ENCODE data around the gene C20orf144.
"Not testable (repeated sequence)": the region's sequence is repeated elsewhere in the genome, so short reads cannot be mapped to it uniquely, and the experiment has no call there.

The C20orf144 gene

DNA sequence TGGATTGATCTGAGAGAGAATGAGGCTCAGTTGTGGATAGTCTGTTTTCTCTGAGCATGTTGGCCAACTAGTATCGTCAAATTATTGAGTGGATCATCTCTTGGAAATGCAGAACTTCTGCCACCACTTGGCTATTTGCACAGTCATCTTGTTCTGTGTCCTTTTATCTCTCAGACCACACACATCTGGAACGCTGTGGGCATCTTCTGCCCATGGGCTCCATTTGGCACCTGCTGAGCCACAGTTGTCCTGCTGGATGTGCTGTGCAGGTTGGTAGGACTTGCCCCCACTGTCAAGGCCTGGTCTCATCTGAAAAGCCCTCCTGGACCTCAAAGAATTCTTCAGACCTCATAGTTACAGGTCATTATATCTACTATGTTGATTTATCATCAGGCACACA, 16.7 kb upstream of the C20orf144 start:
- Mint-ChIP-seq H3K27ac (no peak overlapping the region), H3K27me3 (no peaks in the 10 kb centered on the region), H3K4me1 (peaks cover 12% of the 10 kb centered on the region), H3K4me3 (no peak overlapping the region), H3K9me3 (no peaks in the 10 kb centered on the region), H3K36me3 (peaks cover 31% of the 10 kb centered on the region)
- no peak for ATAC-seq

DNA sequence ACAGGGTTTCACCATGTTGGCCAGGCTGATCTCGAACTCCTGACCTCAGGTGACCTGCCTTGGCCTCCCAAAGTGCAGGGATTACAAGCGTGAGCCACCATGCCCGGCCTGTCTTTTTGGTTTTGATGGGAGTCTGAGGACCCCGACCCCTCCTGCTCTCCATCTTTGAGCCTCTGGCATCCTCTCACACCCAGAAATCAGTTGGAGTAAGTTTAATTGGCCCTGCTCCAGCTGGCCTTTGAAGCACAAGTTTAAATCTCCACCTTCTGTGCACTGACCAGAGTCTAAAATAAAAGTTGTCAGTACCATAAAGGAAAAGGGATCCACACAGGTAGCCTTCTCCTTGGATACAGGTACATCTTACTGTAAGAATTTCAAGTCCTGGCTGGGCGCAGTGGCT, 15.9 kb upstream of the C20orf144 start:
- no peaks in the 10 kb centered on the region for H3K27me3 Mint-ChIP-seq
- H3K27ac Mint-ChIP-seq: no peak overlapping the region
- peaks cover 12% of the 10 kb centered on the region for H3K4me1 Mint-ChIP-seq
- H3K4me3 Mint-ChIP-seq: no peak overlapping the region
- H3K9me3 Mint-ChIP-seq: no peaks in the 10 kb centered on the region
- no peak for ATAC-seq
- H3K36me3 Mint-ChIP-seq: peaks cover 23% of the 10 kb centered on the region

DNA sequence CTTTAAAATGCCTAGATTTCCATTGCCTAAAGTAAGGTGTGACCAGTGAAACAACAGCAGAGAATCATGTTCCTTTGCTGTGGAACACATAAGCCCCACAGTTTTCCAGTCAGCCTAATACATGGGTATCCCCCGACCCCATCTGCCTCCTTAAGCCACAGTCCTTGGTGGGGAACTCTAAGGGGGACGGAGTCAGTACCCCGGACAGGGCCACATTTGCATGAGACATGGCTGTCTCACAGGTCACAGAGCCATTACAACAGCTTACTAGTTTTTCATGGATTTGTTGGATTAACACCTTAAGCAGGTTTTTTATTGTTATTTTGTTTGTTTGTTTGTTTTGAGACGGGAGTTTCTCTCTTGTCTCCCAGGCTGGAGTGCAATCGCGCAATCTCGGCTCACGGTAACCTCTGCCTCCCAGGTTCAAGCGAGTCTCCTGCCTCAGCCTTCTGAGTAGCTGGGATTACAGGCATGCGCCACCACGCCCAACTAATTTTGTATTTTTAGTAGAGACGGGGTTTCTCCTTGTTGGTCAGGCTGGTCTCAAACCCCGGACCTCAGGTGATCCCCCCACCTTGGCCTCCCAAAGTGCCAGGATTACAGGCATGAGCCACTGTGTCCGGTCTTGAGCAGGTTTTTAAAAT, 15.0 kb upstream of the C20orf144 start:
- peaks cover 20% of the 10 kb centered on the region for H3K36me3 Mint-ChIP-seq
- H3K27me3 Mint-ChIP-seq, ATAC-seq: not testable (repeated sequence)

DNA sequence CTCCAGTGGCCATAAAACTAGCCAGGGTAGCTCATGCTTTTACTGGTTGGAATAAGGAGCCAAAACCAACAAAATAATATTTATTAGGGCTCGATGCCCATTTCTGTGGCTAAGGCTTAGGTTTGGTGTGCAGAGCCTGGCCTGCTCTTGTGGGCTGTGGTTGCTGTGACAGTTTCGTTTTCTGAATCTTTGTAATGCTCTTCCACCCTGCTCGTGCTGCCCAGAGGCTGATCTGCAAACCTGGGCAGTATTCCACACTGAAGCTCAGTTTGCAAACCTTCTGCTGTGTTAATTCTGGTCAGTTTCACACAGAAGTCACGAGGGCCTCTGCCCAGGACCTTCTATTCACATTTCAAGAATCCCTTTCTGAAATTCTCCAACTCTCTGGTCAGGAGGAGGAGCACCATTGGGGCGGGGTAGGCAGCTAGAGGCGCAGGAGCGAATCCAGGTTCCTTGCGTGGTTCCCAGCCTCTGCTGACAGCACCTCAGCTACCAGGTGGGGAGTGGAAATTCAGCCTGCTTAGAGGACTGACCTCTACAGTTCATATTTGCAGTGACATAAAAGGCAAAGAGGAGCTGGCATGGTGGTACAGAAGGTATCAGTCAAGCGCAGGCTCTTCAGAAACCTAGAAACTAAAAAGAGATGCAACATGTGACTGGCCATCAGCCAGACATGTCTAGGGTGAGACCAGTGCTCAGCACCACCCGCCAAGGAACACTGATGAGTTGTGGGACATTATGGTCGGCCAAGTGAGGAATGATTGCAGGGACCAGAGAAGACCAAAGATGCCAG, 14.3 kb upstream of the C20orf144 start:
- H3K27me3 Mint-ChIP-seq: no peaks in the 10 kb centered on the region
- no peak overlapping the region for H3K27ac Mint-ChIP-seq
- no peak overlapping the region for H3K4me3 Mint-ChIP-seq
- peaks cover 23% of the 10 kb centered on the region for H3K4me1 Mint-ChIP-seq
- no peaks in the 10 kb centered on the region for H3K9me3 Mint-ChIP-seq
- peak; percentile 60 for ATAC-seq
- peaks cover 20% of the 10 kb centered on the region for H3K36me3 Mint-ChIP-seq

More for the DNA sequence above, 15.0 kb upstream of the C20orf144 start:
- not testable (repeated sequence) for H3K27ac Mint-ChIP-seq, H3K4me3 Mint-ChIP-seq, H3K9me3 Mint-ChIP-seq
- H3K4me1 Mint-ChIP-seq: peaks cover 16% of the 10 kb centered on the region

DNA sequence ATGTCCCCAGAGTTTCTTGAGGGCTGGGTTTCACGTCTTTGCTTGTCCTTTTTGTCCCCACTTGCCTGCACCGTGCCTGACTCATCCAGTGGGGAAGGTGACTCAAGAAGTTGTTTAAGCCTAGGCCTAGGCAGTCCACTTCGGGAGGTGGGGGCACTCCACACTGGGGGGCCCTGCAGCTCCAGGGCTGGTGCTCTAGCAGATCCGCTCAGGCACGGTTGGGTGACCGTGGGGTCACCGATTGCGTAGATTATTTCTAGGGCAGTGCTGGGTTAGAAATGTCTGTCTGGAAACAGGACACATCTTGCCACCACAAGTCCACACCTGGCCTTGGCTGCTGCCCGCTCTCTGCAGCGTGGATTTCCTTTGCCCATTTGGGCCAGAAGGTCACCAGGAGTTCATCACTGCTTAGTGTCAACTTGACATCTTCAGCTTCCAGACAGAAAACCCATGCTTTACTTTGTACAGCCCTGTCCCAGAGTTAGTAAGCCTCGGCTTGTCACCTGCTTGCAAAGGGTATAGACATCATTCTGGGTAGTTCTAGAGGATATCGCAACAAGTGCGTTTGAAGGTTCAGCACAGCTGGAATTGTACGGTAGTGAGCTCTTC, 13.6 kb upstream of the C20orf144 start:
- no peak overlapping the region for H3K27ac Mint-ChIP-seq
- H3K27me3 Mint-ChIP-seq: no peaks in the 10 kb centered on the region
- H3K4me1 Mint-ChIP-seq: peaks cover 30% of the 10 kb centered on the region
- peak; percentile 5 for ATAC-seq
- H3K9me3 Mint-ChIP-seq: no peaks in the 10 kb centered on the region
- H3K4me3 Mint-ChIP-seq: no peak overlapping the region
- H3K36me3 Mint-ChIP-seq: peaks cover 20% of the 10 kb centered on the region

DNA sequence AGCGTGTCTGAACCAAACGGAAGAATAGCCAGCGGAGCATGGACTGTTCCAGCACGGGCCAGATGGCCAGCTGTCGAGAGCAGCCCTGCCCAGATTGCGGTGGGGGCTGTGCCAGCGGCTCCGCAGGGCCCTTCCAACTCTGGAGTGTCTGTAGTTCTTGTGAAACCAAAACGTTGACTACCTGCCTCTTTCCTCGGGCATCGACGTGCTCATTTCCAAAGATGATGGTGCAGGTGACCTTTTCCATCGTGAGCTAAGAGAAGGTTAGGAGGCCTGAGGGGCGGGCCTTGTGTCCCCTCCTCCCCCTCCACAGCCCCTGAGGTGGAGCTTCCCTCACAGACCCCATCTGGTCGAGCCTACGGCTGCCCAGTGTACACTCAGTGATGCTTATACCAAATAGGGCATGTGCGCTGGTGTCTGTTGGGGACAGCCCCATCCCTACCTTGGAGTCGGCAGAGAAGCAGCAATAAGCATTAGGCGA, 12.9 kb upstream of the C20orf144 start:
- peaks cover 34% of the 10 kb centered on the region for H3K4me1 Mint-ChIP-seq
- H3K27ac Mint-ChIP-seq: no peak overlapping the region

DNA sequence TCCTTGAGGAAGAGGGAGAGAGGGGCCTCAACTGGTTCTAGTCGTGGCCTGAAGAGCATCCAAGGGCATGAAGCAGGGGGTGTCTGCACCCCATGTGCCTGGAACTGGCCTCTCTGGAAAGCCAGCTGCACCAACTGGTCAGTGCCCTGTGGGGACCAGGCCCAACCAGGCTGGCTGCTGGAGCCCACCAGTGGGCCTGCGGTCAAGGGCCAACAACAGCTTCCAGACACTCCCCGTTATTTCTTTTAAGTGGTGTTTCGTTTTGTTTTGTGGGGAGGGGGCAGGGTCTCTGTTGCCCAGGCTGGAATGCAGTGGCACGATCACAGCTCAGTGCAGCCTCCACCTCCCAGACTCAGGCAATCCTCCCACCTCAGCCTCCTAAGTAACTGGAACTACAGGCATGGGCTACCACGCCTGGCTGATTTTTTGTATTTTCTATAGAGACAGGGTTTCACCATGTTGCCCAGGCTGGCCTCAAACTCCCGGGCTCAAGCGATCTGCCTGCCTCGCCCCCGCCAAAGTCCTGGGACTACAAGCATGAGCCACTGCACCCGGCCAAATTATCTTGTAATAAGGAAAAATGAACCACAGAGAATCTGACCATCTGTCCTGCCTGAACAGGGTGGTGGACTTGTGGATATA, 11.9 kb upstream of the C20orf144 start:
- no peak overlapping the region for H3K27ac Mint-ChIP-seq
- no peak for ATAC-seq
- peaks cover 12% of the 10 kb centered on the region for H3K36me3 Mint-ChIP-seq
- H3K4me1 Mint-ChIP-seq: peaks cover 34% of the 10 kb centered on the region
- no peak overlapping the region for H3K4me3 Mint-ChIP-seq
- no peaks in the 10 kb centered on the region for H3K27me3 Mint-ChIP-seq
- no peaks in the 10 kb centered on the region for H3K9me3 Mint-ChIP-seq

More for the DNA sequence above, 12.9 kb upstream of the C20orf144 start:
- no peak for ATAC-seq
- Mint-ChIP-seq H3K9me3 (no peaks in the 10 kb centered on the region), H3K36me3 (peaks cover 20% of the 10 kb centered on the region), H3K4me3 (no peak overlapping the region), H3K27me3 (no peaks in the 10 kb centered on the region)

DNA sequence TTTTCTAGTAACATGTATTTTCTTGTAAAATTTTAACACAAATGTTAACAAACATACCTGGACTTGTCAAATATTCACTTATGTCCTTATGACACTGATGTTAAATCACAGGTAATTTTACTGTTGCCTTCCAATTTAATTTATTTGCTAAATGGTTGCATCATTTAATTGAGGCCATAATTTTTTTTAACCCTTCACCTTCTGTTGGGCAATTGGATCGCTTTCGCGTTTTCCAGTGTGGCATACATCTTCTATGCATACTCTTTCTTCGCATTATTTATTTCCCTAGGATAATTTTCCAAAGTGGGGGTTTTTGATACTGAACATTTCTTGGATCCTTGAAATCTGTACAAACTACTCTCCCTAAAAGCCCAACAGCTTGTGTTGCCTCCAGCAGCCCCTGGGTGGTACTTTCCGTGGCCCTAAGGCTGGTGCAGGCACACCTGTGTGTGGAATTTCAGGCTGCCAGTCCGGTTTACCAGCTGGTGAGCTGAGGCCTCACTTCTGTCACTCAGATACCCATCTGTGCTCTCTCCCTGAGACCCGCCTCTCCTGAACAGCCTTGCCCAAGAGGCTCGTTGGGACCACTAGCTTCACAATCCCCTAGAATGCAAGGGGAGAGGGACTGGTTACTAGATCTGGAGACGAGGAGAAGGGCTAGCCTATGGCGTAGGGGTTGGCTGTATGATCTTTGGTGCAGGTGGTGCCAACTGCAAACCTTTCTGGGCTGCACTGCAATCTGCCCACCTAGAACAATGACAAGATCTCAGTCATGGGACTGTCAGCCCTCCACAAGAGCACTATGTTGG, 11.2 kb upstream of the C20orf144 start:
- no peak for ATAC-seq
- Mint-ChIP-seq H3K27ac (no peak overlapping the region), H3K4me1 (peaks cover 34% of the 10 kb centered on the region), H3K27me3 (no peaks in the 10 kb centered on the region), H3K36me3 (peaks cover 5% of the 10 kb centered on the region), H3K9me3 (no peaks in the 10 kb centered on the region), H3K4me3 (no peak overlapping the region)

DNA sequence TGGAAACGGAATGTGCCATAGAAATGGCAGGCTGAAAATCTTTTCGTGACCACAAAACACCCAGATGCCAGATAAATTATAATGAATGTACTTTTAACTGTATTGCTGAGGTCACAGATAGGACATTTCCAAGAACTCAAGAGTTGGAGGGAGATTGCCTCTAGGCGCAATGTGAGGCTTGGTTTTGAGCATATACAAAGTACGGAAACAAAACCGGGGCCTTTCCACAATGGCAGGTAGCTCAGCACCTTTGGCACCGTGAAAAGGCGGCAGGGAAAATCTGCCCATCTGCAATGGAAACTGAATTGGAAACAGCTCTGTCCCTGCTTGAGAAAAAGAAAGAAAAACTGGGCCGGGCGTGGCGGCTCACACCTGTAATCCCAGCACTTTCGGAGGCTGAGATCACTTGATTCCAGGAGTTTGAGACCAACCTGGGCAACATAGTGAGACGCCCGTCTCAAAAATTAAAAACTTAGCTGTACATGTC, 10.5 kb upstream of the C20orf144 start:
- H3K4me3 Mint-ChIP-seq: no peak overlapping the region
- no peaks in the 10 kb centered on the region for H3K27me3 Mint-ChIP-seq
- ATAC-seq: no peak
- H3K36me3 Mint-ChIP-seq: no peaks in the 10 kb centered on the region
- peaks cover 34% of the 10 kb centered on the region for H3K4me1 Mint-ChIP-seq
- no peak overlapping the region for H3K27ac Mint-ChIP-seq
- H3K9me3 Mint-ChIP-seq: no peaks in the 10 kb centered on the region

DNA sequence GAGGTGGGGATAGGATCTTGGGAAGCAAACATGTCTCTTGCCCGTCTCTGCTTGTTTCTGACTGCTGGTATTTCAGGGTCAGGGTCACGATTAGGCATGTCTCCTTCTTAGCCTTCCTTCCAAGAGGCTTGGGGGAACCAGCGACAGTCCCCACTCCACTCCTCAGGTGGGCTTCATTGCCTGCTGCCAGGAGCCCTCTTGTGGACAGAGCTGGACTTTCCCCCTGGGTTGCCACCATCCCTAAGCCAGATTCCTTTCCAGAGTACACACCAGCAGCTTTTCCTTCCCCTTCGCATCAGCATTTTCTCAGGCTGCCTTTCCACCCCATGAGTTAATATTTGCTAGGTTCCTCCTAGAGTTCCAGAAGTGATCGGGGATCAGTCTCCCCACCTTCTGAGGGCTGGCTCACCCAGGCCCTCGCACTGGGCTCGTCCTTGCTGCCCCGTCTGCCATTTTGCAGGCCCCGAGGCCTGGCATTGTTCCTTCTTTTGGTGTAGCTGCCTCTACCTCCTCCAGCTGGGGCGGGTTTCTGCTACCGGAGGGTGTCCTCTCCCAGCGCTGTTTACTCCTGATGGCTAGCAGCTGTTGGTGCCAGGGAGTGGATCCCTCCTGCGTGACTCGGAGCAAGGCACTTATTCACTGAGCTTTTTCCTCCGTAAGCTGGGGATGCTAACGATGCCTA, 8.8 kb upstream of the C20orf144 start:
- no peaks in the 10 kb centered on the region for H3K9me3 Mint-ChIP-seq
- peaks cover 24% of the 10 kb centered on the region for H3K4me1 Mint-ChIP-seq
- H3K27ac Mint-ChIP-seq: peak overlapping the region; percentile 79
- no peaks in the 10 kb centered on the region for H3K27me3 Mint-ChIP-seq
- H3K4me3 Mint-ChIP-seq: no peak overlapping the region
- peak; percentile 50 for ATAC-seq
- no peaks in the 10 kb centered on the region for H3K36me3 Mint-ChIP-seq

DNA sequence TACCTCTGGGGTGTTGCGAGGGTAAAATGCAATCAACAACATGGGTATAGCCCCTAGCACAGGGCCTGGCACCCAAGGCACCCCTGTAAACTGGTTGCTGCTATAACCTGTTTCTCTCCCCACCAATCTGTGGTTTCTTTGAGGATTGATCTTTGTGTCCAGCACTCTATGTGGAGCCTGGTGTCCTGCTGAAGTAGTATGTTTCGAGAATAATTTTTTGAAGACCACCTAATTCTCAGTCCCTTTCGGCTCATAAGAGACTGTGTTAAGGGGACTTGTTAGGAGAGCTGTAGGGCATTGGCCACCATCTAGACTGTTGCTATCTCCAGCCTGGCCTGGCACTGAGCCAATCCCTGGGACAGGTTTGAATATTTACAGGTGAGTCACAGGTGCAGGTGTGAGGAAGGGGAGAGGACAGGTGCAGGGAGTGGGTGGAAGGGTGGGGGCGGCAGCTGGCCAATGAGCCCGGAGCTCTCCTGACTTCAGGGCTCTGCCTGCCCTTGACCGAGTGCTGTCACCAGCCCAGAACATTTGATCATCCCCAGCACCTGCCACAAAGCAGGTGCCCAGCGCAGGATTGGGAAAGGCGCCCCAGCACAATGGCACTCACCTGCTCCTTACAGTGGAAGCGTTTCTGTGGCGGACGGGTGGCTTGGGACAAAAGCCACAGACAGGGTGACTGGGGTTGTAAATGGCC, 8.1 kb upstream of the C20orf144 start:
- H3K4me1 Mint-ChIP-seq: peaks cover 22% of the 10 kb centered on the region
- no peaks in the 10 kb centered on the region for H3K9me3 Mint-ChIP-seq
- no peak overlapping the region for H3K4me3 Mint-ChIP-seq
- peaks cover 3% of the 10 kb centered on the region for H3K36me3 Mint-ChIP-seq
- H3K27ac Mint-ChIP-seq: no peak overlapping the region
- no peaks in the 10 kb centered on the region for H3K27me3 Mint-ChIP-seq
- no peak for ATAC-seq

DNA sequence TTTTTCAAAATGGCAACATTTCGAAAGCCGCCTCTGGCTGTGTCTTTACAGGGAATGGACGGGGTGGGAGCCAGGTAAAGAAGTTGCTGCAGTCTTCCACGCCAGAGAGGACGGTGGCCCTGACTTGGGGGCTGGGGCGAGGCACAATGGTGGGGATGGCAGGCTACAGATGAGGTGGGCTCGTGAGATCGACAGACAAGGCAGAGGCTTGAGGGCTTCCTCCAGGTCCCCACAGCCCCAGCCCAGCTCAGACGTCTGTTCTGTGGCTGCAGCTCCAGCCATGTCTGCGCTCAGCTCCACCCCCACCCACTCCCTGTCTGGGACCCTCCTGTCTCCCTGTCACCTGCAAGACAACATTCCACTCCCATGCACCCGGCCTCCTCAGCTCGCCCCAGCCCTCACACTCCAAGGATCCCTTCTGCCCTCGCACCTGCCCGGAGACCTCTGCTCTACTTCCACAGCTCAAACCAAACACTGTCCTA, 7.4 kb upstream of the C20orf144 start:
- Mint-ChIP-seq H3K27me3 (no peaks in the 10 kb centered on the region), H3K36me3 (peaks cover 6% of the 10 kb centered on the region), H3K9me3 (no peaks in the 10 kb centered on the region), H3K27ac (peak overlapping the region; percentile 25), H3K4me3 (no peak overlapping the region), H3K4me1 (peaks cover 22% of the 10 kb centered on the region)
- ATAC-seq: no peak

DNA sequence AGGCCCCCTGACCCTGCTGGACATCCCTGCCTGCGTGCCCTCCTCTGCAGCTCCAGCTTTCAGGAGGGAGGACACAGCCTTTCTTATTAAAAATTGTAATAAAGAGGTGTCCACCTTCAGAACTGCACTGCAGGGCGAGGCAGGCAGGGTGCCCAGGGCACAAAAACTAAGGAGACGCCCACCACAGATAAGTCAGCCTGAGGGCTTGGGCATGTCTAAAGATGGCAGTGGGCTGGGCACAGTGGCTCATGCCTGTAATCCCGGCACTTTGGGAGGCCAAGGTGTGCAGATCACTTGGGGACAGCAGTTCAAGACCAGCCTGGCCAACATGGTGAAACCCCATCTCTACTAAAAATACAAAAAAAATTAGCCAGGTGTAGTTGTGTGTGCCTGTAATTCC, 7.0 kb upstream of the C20orf144 start:
- Mint-ChIP-seq H3K4me1 (peaks cover 22% of the 10 kb centered on the region), H3K4me3 (no peak overlapping the region), H3K9me3 (no peaks in the 10 kb centered on the region), H3K36me3 (peaks cover 6% of the 10 kb centered on the region), H3K27ac (peak overlapping the region; percentile 25), H3K27me3 (no peaks in the 10 kb centered on the region)
- no peak for ATAC-seq
